Ureter (tissue), 1 donor: ENCODE results near the gene PXDN. TPM values are rescaled to one million over a fixed set of nuclear protein-coding genes. Genes with fewer than 3 reads are reported as not detected.
A peak's percentile ranks its signal among the peaks of the same experiment; 100 is the strongest.
"Not testable (repeated sequence)": the region's sequence is repeated elsewhere in the genome, so short reads cannot be mapped to it uniquely, and the experiment has no call there.

ENCODE experiments used
- DNase-seq: peaks from one replicate; pipeline ENCODE4 v3.0.0-alpha.2; 2020; ENCODE audit warnings: low spot score
- total RNA-seq: library from RNA; stranded (reverse); gene quantifications from one replicate; pipeline ENCODE4 v1.2.4, GENCODE V29; 2023
- donor health status: DM: yes; HTN: yes; CAD: no.

Gene PXDN
- total RNA-seq, 1 donor from 2014 or later, result 20.2 TPM

DNA sequence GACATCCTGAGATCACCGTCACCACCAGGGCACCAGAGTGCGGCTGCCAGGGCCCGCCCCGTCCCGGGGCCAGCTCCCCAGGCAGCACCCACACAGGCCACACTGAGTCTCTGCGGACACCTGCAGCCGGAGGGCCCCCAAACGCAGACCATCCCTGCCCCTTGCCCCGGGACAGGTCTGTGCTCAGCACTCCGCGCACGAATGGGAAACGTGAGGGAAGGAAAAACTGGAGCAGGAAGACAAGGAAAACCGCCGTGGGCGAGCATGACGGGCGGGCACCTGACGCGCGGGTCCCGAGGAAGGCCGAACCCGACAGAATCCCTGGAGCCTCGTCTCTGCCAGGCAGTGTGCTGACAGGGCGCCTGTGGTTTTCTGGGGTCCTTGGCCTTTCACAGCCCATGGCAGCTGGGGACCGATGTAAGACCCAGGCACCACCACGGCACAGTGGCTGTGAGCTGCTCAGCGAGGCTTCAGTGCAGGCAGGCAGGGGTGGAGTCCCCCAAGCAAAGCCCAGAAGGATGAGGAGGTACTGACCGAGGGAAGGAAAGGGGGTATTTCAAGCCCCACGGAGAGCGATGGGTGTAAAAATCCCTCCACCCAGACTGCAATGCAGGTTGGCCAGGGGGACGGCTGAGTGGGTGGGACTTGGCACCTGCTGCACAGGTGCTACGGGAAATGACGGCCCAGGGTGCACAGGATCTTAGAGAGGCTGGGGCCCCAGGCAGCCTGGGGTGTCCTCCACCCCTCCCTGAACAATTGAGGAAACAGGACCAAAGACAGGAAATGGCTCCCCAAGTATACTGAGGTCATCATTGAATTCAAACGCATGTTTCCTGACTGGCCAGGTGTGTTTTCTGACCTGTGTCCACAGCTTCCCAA lies 59.0 kb downstream of the PXDN start:
- DNase-seq, result no peak

DNA sequence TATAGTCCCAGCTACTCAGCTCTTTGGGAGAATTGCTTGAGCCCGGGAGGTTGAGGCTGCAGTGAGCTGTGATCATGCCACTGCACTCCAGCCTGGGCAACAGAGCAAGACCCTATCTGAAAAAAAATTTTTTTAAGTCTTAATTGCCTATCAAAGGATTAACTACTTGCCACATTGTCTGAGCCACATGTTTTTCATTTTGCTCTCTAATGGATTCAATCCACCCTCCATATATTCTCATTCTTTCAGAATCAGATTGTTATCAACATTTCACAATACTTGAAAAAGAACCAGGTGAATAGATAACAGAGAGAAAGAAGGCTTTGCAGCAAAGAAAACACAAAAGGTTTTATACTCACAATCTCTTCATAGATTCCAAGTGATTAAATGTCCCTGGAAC lies 61.0 kb downstream of the PXDN start:
- DNase-seq, result no peak

- DNase-seq, result no peak
Observed at GRCh38 chr2:1682181-1682440, 62.2 kb downstream of the PXDN start.

GRCh38 chr2:1681323-1682180 lies 62.8 kb downstream of the PXDN start:
- DNase-seq, result no peak

- no peak for DNase-seq
Observed at GRCh38 chr2:1681017-1681318, 63.3 kb downstream of the PXDN start.

DNA sequence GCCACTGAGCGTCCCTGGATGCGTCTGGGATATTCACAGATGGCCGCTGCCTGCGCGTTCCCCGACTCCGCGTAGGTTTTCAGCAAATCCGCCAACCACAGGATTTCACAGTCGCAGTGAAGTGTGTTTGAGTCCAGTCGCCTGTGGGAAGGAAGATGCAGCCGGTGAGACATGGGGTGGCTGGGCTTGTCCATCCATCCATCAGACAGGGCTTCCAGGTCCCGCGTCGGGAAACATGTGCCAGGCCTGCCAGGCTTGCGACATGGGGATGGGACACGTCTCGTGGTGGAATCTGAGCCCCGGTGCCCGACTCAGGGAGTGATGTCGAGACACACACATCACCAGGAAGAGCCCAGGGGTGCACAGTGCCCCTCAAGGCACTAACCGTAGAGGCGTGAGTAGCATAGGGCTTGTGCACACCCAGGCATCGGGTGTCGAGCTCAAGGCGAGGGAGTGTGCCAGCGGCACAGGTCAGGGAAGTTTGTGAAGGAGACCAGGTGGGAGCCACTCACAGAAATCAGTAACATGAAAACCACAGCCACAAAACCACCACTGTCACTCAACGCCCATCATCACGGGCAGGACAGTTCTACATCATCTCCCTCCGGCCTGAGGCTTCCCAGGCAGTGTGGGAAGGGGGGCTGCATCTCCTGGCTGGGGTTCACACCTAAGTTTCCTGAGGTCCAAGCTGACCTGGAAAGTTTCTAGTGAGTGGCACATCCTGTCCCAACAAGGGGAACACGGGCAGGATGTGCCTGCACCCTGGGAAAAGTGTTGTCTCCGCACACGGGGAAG lies 63.9 kb downstream of the PXDN start:
- no peak for DNase-seq

GRCh38 chr2:1679488-1680039 lies 64.8 kb downstream of the PXDN start:
- DNase-seq, result not testable (repeated sequence)

DNA sequence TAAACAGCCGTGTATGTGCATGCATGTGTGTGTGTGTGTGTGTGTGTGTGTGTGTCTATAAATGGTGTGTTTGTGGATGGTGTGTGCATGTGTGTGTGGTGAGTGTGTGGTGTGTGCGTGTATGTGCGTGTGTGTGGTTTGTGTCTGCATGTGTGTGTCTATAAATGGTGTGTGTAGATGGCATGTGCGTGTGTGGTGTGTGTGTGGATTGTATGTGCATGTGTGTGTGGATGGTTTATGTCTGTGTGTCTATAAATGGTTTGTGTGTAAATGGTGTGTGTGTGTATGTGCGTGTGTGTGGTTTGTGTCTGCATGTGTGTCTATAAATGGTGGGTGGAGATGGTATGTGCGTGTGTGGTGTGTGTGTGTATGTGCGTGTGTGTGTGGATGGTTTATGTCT lies 65.2 kb downstream of the PXDN start:
- not testable (repeated sequence) for DNase-seq

GRCh38 chr2:1678609-1679008 lies 65.7 kb downstream of the PXDN start:
- DNase-seq, result no peak

- no peak for DNase-seq
Observed at GRCh38 chr2:1677821-1678165, 66.5 kb downstream of the PXDN start.

DNA sequence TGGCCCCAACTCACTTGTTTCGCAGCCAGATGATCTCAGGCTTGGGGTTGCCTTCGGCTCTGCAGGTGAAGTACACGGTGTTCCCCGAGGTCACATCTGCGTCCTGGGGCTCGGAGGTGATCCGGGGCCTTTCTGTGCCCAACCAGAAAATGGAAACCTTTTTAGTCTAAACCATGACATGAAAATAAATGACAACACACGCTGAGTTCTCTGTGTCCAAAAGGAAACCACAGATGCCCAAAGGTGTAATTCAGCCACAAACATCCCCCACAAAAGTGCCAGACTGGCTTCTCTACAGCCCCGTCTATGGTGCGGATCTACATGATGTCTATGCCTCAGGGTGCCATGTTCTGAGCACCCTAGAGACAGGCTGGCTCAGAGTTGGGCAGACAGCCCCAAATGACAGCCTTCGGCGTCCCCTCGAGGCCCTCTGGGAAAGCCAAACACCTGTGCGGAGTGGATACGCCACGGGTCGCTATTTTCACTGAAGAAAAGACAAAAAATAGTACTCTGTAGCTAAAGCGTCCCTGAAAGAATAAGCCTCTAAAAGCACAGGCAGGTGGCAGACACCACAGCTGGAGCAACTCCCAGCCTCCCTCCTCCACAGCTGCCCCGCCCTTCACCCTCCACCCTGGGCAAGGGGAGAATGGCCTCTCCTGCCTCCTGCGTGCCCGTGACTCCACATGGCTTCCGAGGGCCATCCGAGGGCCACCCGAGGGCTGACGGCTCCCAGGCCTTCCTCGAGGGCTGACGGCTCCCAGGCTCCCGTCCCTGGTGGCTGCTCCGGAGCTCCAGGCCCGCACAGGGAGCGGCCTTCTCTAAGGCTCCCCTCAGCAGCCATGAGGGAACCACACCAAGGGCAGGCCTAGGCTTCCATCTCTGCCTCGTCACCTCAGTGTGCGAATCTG lies 67.1 kb downstream of the PXDN start:
- DNase-seq, result no peak

- DNase-seq, result no peak
Observed at GRCh38 chr2:1676091-1676912, 68.0 kb downstream of the PXDN start.

- no peak for DNase-seq
Observed at GRCh38 chr2:1675633-1676032, 68.7 kb downstream of the PXDN start.

DNA sequence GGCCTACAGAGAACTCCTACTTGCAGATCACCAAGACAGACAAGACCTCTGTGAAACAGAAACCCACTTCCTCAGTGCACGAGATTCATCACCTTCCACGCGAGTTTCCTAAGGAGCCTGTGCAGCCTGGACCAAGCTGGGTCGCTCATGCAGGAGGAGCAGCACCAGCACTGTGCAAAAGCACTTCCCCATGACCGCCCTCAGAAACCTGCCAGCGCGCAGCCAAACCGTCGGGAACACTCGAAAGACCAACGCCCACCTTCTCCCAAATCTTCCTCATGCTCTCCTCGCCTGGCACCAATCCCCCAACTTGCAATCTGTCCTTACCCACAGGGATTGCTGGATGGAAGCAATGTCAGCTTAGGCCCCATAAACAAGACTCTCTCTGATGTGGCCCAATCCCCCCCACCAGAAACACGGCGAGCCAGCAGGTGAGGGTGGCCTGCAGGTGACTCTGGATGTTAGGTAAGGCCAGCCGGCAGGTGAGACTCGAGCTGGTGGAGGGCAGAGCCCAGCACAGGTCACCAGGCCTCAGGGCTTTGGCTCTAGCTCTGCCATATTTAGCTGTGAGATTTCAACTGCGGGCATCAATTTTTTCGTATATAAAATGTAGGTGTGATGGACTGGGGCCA lies 69.4 kb downstream of the PXDN start:
- no peak for DNase-seq

- no peak for DNase-seq
Observed at GRCh38 chr2:1674276-1674675, 70.0 kb downstream of the PXDN start.

GRCh38 chr2:1673160-1673944 lies 71.0 kb downstream of the PXDN start:
- peak; percentile 37 for DNase-seq

DNA sequence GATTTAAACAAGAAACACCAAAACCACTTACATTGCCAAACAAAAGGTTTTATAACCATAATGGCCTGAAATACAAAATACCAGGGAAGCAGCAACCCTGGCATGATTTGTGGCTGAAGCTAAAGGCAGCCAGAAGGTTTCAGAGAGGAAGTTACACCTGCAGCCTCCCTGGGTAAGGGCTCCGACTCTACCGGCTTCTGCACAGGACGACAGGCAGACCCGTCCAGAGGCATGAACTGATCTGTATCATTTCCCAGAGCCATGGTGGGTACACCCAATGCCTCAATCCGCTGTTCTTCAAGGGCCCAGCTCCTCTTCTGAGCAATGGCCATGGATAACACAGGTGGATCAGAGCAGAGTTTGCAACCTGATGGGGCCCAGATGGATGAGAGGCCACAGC lies 71.6 kb downstream of the PXDN start:
- no peak for DNase-seq

GRCh38 chr2:1671916-1672315 lies 72.4 kb downstream of the PXDN start:
- no peak for DNase-seq

DNA sequence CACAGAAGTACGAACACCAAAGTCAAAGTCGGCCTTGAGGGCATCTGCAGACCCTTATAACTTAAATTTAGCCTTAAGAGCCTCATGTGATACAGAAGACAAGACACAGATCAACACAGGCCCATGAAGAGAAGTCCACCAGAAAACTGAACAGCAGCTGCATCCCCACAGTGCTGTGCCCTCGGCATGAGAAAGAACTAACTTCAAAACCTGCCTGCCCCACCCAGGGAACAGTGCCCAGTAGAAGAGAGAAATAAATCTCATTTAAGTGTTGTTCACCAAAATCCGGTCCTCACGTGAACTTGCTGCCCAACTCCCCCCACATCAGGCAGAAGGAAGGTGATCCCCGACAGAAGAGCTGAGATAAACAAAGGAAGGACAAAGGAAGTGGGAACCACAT lies 73.7 kb downstream of the PXDN start:
- no peak for DNase-seq
